ENCODE results near the gene TACC2. TPM values are rescaled to one million over a fixed set of nuclear protein-coding genes. Genes with fewer than 3 reads are reported as not detected.
"Not testable (repeated sequence)": the region's sequence is repeated elsewhere in the genome, so short reads cannot be mapped to it uniquely, and the experiment has no call there.

Gene TACC2
- total RNA-seq, 1 experiment from 2014 or later, result 7.3 TPM

- DNase-seq (ENCODE audit: low read depth), result no peak
Observed at GRCh38 chr10:121978511-121978910, 10.5 kb upstream of the TACC2 start.

GRCh38 chr10:121981346-121981745, 7.6 kb upstream of the TACC2 start:
- DNase-seq (ENCODE audit: low read depth), result no peak

GRCh38 chr10:121983852-121984251, 5.1 kb upstream of the TACC2 start:
- DNase-seq (ENCODE audit: low read depth), result no peak

- DNase-seq (ENCODE audit: low read depth), result no peak
Observed at GRCh38 chr10:121984463-121984862, 4.5 kb upstream of the TACC2 start.

- peak; percentile 19 for DNase-seq (ENCODE audit: low read depth)
Observed at GRCh38 chr10:121990015-121990677, 1.2 kb downstream of the TACC2 start.

- not testable (repeated sequence) for DNase-seq (ENCODE audit: low read depth)
Observed at GRCh38 chr10:121991727-121992126, 2.8 kb downstream of the TACC2 start.

- DNase-seq (ENCODE audit: low read depth), result peak; percentile 31
Observed at GRCh38 chr10:121994429-121994941, 5.5 kb downstream of the TACC2 start.

GRCh38 chr10:121998462-121998861, 9.5 kb downstream of the TACC2 start:
- no peak for DNase-seq (ENCODE audit: low read depth)

- no peak for DNase-seq (ENCODE audit: low read depth)
Observed at GRCh38 chr10:121999301-121999700, 10.3 kb downstream of the TACC2 start.

- DNase-seq (ENCODE audit: low read depth), result no peak
Observed at GRCh38 chr10:122001698-122002097, 12.7 kb downstream of the TACC2 start.

- DNase-seq (ENCODE audit: low read depth), result no peak
Observed at GRCh38 chr10:122007415-122007814, 18.5 kb downstream of the TACC2 start.

- peak; percentile 54 for DNase-seq (ENCODE audit: low read depth)
Observed at GRCh38 chr10:122010405-122011050, 21.6 kb downstream of the TACC2 start.

GRCh38 chr10:122012731-122013130, 23.8 kb downstream of the TACC2 start:
- DNase-seq (ENCODE audit: low read depth), result no peak

- DNase-seq (ENCODE audit: low read depth), result no peak
Observed at GRCh38 chr10:122013311-122013780, 24.4 kb downstream of the TACC2 start.

GRCh38 chr10:122014652-122015248, 25.8 kb downstream of the TACC2 start:
- no peak for DNase-seq (ENCODE audit: low read depth)

GRCh38 chr10:122017926-122018325, 29.0 kb downstream of the TACC2 start:
- not testable (repeated sequence) for DNase-seq (ENCODE audit: low read depth)

- no peak for DNase-seq (ENCODE audit: low read depth)
Observed at GRCh38 chr10:122018491-122018890, 29.5 kb downstream of the TACC2 start.

- no peak for DNase-seq (ENCODE audit: low read depth)
Observed at GRCh38 chr10:122018951-122019413, 30.0 kb downstream of the TACC2 start.

GRCh38 chr10:122019414-122019975, 30.5 kb downstream of the TACC2 start:
- DNase-seq (ENCODE audit: low read depth), result no peak

- DNase-seq (ENCODE audit: low read depth), result no peak
Observed at GRCh38 chr10:122020226-122020625, 31.3 kb downstream of the TACC2 start.

GRCh38 chr10:122021379-122021778, 32.4 kb downstream of the TACC2 start:
- DNase-seq (ENCODE audit: low read depth), result peak; percentile 13

- DNase-seq (ENCODE audit: low read depth), result no peak
Observed at GRCh38 chr10:122021828-122022227, 32.9 kb downstream of the TACC2 start.
